ENCODE measurements around the gene CBFA2T3.

CBFA2T3 gene

DNA sequence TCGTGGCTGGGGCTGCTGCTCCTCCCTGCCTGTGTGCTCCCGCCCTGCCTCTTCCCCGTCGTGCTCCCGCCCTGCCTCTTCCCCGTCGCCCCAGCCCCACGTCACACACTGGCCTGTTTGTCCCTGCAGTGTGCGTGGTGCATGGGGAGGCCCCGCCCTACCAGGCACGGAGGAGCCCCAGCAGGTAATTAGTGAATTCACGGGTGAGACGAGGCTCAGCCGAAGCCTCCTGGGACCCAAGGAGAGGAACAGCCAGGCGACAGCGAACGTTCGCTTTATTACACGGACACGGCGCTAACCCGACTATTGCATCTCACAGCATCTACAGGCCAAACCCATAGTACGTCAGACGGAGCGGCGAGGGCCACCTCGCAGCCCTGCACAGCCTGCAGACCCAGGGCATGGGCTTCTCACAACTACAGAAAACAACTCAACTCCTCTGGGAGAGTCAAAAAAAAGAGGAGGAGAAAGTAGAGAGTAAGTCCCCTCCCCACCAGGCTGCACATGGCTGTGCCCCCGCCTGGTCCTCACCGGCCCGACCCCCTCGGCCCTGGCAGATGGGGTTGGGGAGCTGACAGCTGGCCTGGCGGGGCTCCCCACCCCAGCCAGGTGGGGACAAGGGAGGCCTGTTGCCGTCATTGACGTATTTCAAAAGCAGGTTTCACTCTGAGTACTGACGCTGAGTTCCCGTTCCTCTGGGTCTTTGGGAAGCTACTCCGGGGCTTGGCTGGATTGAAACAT is 106.2 kb downstream of the CBFA2T3 start:
- no peak for DNase-seq

DNA sequence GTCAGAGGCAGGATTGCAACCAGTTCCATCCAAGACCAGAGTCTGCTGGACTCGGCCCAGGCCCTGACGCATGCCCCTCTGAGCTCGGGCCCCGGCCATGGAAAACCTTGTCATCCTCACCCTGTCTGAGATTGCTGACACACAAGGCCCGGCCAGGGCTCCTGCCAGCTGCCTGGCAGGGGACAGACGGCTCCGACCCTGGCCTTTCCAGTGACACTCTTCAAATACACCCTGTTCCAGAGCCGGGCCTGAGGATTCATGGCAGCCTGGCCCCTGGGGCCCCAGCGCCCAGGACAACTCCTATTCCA is 107.4 kb downstream of the CBFA2T3 start:
- no peak for DNase-seq

DNA sequence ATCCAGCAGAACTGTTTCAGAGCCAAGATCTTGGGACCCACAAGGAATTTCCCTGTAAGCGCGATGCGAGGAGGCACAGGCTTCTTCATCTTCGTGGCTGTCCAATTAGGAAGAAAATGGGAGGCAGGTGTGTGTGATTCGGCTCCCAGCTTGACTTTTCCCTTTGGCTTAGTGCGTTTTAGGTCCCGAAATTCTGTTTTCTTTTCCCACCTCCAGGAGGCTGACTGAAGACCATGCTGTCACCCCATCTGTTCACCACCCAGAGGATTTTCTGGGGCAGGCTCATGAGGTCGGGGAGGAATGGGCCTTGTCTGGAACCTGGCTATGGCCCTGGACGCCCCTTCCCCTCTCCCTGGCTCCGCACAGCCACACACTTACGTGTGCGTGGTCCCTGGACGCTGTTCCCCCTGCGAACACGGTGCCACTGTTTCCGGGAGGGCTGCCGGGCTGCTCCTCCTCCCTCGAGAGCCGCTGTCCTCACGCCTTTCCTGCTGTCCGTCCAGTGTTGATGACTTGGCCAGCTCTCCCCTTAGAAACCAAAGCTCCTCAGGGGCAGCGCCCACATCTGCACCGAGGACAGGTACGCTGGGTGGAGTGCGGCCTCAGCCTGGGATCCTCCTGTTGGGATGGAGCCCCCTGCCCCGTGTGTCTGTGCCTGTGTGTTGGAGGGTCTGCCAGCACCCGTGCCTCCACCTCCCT is 107.9 kb downstream of the CBFA2T3 start:
- no peak for DNase-seq

DNA sequence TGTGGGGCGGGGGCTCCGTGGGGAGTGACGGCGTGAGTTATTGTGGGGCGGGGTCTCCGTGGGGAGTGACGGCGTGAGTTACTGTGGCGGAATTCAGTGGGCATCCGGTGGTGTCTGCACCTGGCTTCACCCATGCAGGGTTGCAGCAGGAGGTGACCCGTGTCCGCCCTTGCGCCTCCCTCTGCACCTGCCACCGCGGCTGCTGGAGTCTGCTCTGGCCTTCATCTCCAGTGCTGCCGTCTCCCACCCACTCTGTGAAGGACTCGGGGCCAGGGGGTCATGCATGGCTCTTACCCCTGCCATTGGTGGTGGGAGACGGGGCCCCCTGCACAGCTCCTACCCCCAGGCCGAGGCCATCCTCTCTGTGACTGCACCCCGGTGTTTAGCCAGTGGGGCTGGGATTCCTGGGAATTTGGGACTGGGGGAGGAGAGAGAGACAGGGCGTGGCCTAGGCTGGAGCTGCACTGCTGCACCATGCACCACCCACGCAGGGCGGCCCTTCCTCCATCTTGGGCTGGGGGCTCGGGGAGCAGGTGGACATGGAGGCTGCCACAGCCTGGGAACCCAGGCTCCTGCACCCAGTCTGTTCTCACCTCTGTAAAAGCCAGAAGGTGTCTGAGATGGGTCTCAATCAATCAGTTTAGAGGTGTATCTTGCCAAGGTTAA is 109.3 kb downstream of the CBFA2T3 start:
- DNase-seq, result no peak

DNA sequence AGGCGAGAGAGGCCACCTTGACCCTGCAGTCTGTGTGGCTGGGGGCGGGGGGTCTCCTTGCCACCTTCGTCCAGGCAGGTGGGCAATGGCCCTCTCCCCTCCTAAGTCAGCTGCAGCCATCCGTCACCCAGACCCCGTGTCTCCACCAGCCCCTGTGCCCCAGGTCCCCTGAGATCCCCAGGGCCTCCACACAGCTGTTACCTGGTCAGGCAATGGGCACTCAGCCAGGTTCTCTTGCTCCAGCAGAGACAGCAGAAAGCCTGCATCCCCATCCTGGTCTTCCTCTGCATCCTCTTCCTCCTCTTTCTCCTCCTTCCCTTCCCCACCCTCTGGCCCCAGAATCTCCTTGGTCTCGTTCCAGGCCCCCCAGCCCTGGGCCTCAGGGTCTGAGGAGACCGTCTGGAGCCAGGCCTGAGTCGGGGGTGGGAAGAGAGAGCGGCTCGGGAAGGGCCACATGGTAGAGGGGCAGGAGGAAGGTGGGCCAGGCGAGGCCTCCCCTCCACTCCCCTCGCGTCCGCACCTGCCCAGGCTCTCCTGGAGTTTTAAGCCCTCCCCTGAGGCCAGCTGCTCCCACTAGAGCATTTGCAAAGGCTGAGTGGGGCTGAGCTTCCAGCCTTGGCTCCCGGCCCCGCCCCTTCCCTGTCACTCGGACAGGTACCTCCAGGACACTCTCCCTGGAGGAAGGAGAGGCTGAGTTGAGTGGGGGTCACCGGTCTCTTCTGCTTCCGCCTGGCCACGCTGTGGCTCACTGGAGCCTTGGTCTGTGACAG is 110.7 kb downstream of the CBFA2T3 start, which contains the start of gene PABPN1L:
TSS of gene PABPN1L (minus strand) at position 510 of the 770 bp plus-strand sequence. CDS start at position 456, 54 bp downstream.
- DNase-seq, result no peak

DNA sequence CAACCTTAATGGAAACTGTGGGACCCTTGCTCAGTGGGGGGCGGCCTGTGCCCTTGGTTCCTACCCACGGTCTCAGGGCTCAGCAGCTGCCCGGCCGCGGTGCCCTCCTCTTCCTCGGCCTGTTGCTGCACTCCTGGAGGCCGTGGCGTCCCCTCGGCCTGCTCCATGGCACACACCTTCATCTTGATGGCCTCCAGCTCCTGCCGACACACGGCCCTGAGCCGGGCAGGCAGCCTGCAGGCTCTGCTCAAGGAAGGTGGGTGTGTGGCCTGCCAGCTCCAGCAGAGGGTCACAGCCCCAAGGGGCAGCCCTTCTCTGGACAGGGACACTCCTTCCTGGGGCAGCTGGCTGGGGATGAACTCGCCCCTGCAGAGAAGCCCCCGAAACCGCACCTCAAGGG is 111.3 kb downstream of the CBFA2T3 start:
- DNase-seq, result no peak

DNA sequence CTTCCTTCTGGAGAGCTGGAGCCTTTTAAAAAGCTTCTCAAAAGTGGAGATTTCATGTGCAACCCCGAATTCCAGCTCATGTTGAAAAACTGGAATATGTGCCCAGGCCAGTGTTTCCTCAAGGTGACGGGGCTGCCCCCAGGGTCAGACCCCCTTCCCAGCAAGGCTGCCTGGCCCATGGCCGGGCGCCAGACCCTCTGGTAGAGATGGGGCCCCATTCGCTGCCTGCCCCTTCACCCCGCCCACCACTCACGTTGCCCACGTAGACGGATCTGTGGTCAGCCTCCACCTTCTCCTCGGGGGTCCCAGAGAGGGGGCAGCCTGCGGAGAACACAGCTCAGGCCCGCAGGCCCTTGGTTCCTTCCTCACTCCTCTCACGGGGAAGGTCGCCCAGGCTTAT is 111.7 kb downstream of the CBFA2T3 start:
- DNase-seq, result no peak

DNA sequence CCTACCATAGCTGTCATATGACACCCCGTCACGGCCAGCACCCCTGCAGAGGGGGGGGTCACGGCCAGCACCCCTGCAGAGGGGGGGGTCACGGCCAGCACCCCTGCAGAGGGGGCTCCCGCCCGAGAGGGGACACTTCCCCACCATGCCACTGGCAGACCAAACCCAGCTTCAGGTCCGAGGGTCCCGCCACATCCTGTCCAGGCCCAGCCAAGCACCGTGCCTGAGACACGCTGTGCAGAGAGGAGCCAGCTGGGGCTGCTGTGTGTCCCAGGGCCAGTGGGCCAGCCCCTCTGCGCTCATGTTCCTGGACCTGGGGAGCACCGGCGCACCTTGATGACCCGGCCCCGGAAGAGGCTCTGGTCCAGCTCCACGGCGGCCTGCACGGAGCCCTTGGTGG is 112.5 kb downstream of the CBFA2T3 start:
- no peak for DNase-seq

DNA sequence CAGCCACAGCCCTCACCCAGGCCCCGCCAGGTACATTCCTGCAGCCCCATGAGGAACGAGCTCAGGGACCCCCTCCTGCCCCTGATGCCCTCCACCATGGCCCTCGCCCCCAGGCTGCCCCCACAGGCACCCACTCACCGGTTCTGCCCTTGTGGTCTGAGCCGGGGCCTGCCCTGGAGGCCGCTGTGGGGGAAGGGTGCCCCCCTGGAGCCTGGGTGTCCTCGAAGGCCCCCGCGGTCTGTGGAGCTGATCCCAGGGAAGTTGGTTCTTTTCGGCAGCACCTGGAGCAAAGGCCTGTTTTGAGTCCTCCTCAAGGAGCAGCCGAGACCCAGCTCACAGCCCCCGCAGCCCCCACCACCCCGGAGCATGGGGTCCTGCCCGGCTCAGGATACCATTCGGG is 112.9 kb downstream of the CBFA2T3 start:
- DNase-seq, result no peak

DNA sequence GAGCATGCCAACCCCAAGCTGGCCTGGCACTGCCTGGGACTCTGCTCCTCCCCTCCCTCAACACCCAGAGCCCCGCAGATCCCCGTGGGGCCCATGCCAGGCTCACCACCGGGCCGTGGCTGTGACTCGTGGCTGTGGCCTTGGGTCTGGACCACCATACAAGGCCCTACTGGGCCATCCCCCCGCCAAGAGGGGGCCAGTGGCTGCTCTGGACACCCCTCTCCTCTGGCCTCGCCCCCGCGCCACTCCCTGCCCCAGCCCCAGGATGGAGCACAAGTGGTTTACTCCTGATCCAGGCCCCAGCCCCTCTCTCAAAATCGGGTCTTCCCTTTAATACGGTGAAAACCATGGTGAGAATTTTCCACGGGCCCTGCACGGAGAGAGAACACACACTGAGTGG is 113.6 kb downstream of the CBFA2T3 start:
- no peak for DNase-seq

DNA sequence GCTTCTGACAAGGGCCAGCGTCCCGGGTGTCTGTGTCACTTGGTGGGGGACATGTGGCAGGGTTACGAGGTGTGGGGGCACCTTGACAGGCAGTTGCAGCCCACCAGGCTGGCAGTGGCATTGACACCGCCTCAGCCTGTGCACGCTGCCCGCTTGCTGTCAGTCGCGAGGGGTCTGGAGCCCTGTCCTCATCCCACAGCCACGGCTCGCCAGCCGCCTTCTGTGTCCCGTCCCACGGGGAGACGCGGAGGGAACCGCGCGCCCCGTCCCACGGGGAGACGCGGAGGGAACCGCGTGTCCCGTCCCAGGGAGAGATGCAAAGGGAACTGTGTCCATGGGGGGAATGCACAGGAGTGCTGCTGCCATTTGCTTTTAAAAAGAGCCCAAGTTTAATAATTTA is 114.0 kb downstream of the CBFA2T3 start:
- no peak for DNase-seq

DNA sequence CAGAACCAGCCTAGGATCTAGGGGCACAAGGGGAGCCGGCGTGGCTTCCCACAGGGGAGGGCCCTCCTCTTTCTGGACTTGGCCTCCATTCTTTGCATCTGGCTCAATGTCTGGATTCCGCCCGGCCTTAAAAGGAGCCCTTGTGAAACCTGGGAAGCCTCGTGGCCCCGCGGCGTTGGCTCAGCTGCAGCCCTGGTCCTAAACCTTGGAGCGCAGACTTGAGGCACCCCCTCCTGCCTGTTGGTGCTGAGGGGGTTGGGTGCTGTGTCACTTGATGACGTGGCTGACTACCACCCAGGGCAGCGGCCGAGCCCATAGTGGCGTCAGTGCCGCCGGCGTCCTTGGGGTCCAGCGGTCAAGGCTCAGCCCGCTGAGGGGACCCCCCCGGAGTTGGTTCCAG is 115.6 kb downstream of the CBFA2T3 start:
- DNase-seq, result no peak

DNA sequence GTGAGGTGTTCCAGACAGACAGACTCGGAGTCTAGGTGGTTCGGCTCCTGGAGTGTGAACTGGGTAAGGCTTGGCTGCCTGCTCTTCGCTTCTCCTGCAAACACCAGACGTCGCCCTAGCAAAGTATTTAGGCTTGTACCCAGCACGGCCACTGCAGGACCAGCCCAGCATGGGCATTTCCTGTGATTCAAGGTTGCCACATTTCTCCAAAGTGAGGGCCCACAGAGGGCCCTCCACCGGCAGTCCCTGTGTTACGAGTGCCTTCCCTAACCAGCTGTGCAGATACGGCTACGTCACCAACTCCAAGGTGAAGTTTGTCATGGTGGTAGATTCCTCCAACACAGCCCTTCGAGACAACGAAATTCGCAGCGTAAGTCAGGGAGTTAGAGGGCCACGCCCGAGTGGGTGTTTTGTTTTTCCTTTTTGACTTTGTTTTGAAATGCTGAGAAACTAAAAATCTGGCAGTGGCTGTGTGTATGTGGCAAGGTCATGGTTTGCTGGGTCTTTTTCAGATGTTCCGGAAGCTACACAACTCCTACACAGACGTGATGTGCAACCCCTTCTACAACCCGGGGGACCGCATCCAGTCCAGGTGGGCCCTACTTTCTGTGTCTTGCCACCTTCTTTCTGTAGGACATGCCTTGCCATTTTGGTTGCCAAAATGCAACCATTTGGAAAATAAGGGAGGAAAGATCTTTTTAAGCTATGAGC is 117.5 kb downstream of the CBFA2T3 start:
- DNase-seq, result no peak

DNA sequence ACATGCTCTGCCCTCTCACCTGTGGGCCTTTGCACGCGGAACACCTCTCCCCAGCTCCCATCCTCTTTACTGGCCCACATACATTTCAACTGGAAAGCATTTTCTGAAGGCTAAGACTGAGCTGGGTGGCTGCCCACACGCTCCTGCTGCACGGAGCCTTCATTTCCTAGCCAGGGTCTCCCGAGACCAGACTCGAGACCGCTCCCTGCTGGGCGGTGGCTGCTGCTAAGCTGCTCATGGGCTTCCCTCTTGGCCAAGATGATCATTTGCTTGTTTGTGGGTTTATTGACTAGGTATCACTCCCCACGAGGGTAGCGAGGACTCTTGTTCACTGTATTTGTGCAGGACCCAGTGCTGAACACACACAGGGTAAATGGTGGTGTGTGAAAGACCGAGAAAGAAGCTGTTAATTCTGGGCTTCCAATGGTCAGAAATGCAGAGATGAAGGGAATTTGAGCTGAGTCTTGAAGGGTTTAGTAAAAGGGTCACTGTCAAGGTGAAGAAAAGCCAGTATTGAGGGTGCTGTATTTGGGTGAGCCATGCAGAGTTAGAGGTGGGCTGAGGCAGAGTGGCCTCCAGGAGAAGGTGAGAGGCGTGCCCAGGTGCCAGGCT is 119.2 kb downstream of the CBFA2T3 start:
- no peak for DNase-seq

DNA sequence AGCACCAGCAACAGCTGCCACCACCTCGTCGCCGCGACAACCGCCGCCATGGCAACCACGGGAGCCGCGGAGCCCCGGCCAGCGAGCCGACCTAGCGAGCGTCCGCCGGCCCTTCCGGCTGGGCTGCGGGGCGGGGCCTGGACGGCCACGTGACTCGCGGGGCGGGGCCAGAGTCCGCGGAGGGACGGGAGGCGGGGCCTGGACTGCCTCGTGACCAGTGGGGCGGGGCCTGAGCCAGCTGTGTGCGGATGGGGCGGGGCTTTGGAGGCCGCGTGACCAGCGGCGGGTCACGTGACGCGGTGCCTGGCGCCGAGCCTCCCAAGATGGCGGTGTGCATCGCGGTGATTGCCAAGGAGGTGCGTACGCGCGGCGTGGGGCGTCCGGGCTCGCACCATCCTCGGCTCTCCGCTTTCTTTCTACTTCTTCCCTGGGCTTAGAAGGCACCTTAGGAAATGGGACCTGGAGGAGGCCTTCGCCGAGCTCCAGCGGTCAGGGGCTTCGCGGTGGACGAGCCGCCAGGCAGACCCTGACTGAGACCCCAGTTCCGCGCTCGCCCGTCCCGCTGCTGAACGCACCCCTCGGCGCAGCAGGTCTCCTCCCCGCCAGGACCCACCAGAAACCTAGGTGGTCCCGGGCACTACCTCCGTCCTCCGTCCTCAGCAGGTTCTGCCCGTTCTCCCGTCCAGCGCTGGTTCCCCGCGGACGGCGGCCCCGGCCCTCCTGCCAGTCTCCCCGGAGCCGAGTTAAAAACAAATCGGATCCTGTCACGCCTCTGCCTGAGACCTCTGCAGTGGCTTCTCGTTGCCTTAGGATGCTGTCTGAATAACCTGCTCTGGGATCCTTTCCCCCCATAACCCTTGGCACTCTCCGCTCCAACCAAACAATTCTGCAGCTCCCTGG is 119.9 kb downstream of the CBFA2T3 start, which contains the start of the genes GALNS and TRAPPC2L:
TSS of gene GALNS (minus strand) at position 120 of the 900 bp plus-strand sequence. CDS start at position 50, 70 bp downstream.
TSS of gene TRAPPC2L (plus strand) at position 300 of the 900 bp plus-strand sequence. CDS start at position 324, 24 bp downstream.
- DNase-seq, result peak; percentile 68

DNA sequence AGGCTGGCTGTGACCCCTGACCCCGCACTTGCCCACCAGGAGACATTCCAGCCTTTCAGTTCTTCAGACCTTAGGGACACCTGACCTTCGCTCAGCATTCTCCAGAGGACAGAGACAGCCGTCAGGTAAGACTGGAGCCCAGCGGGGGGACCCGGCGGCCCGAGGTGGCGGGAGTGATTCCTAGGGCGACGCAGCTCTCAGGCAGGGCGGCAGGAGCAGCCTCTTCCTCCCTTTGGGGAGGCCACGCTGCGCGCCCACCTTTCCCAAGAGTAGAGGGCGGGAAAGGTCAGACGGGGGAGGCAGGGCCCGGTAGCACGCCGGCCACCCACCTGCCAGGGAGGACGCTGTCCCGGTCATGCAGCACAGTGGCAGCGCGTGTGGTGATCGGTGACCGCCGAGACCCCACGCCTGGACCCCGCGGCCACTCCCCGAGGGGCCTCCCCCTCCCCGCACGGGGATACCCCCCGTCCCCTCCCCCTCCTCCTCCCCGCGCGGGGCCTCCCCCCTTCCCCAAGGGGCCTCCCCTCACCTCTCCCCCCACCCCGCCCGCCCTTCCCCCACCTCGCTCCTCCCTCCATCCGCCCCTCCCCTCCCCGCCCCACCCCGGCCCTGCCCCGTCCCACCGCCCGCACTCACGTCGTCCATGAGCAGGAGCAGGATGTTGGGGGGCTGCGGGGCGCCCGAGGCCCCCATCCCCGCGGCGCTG is 120.7 kb downstream of the CBFA2T3 start:
- DNase-seq, result no peak

DNA sequence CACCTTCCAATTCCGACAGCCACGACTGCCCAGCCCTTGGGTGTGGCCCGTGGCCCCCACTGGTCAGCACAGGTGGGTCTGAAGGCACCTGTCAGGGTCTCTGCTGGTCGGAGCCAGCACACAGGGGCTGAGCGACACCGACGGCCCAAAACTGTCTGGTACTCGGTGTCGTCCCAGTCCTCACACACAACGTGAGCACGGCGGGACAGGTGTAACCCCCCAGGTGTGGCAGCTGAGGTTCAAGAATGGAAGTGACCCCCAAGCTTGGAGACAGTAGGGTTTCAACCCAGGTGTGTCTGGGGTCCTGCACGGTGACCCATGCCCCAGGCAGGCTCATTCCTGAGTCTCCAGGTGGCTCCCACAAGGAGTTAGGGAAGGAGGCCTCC is 121.3 kb downstream of the CBFA2T3 start:
- no peak for DNase-seq

DNA sequence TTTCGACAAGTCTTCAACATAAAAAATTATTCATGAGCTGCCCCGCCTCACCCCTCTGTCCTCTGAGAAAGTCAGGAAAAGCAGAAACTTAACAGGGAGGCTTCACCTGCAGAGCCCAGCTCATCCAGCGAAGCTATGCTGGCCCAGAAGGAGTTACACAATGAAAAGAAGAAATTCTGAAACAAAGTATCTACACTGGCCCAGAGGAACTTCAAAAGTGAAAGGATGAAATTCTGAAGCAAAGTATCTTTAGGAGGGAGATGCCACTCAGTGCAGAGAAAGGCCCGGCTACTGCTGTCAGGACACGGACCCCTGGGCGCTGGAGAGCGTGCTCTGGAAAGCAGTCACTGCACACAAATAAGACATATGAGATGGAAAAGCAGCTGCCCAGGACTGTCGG is 121.8 kb downstream of the CBFA2T3 start:
- DNase-seq, result no peak

DNA sequence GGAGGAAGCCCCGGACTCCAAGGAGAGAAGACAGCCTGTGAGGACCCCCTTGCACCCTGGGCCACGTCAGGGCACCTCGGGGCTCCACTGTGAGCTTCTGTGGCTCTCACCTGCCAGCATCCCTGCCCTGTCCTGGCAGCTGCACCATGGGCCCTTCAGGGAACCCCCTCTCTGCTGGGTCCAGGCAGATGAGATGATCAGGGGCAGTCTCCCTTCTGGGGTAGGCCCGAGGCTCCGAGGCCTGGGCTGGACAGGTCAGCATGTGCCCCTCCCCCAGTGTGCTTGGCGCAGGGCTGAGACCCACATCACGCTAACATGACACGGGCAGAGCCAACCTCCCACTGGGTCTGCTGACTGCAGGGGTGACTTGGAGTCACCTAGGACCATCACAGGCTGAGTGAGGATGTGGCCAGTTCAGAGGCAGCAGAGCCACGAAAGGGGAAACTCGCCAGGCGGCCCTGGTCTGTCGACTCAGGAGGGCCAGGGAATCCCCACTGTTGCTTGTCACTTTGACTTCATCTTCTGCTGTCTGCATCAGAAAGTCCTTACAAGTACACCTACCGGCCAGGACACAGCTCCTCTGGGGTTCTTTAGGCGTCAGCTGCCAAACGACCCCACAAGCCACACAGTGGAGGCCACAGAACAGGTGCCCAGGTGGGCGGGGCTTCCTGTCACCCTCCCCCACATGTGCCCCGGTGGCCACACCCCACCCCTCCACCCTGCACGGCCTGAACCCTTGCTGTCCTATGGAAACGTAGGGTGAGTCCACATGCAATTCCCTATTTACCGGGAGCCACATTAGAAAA is 122.5 kb downstream of the CBFA2T3 start:
- DNase-seq, result no peak

All from NCI-H1417 treated with DMSO at 0.1 percent for 48 hours (cell line).